Activated CD4-positive, alpha-beta T cell treated with anti-CD3 and anti-CD28 coated beads, Interleukin-2, amount 50 U/mL, for 24 hours (primary cell): ENCODE data around the gene DNAH1.
"Not testable (repeated sequence)": the region's sequence is repeated elsewhere in the genome, so short reads cannot be mapped to it uniquely, and the experiment has no call there.

Experiments
- DNase-seq, 2 donors: peaks; one replicate each; pipeline ENCODE4 v3.0.0-alpha.2; 2020; ENCODE audit warnings: low read depth in 1 of 2, low spot score in 1 of 2

DNAH1 gene

DNA sequence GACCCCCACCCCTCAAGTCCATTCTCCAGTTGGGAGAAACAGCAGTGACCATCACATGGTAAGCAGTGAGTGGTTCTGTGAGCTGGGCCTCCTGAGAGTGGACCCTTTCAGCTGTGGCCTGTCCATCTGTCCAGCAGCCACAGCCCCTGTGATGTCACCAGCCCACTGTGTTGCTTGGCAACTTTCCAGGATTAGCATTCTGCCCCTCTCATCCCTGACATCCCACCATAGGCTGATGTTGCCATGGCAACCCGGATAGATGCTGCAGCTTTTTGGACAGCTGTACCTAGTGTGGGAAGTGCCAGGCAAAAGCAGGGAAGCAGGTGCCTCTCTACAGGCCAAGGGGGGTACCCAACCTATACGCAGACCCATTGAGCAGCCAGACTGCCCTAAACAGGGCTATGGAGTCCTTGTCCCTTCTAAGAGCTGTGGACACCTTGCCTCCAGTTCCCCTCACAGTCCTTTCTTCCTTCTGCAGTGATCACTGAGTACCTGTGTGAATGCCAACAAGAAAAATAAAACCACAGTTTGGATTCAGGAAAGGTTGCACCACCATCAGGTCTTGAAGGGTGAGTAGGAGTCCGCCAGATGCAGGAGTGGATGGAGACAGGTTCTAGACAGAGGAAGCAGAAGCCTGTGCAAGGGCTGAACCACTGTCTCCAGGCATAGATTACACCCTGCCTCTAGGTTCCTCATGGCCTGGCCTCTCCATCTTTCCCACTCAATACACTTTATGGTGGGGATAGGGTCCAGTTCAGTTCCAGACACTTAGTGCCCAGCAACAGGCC lies at the start of gene DNAH1:
TSS of gene DNAH1 (plus strand) at position 343 of the 788 bp plus-strand sequence. CDS start 6,124 bp downstream, outside the sequence.
- no peak for DNase-seq

DNA sequence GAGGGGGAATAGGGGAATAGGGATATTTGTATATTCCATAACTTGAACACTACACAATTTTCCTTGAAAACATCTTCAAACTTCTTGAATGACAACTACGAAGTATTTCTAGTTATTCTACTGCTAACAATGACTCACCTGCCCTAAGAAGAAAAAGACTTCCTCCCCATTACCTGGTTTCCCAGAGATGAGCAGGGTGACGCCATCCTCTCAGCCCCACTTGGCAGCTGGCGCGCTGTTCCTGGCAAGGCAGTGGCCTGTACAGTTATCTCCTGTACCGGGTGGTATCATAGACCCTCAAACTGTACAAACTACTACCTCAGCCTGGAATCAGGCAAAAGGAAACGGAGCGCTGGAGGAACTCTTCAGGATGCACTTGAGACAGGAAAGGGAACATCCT lies 48.1 kb upstream of the DNAH1 start:
- DNase-seq, result no peak

DNA sequence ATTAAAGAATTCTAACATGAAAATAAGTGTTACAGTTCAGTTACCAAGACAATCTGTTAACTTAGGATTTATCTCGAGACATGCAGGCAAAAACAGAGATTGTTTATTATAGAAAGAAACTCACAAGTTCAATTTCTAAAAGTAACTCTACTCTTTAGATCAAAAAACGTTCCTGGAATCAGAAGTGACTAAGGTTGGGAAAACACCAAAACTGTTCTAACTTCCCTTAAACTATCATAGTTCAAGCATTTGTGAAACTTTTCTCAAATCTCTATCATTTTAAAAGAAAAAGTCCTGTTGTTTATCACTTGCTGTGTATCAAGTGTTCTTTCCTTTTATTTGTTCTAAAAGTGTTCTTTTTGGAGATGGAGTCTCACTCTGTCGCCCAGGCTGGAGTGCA lies 46.3 kb upstream of the DNAH1 start:
- DNase-seq, result no peak

DNA sequence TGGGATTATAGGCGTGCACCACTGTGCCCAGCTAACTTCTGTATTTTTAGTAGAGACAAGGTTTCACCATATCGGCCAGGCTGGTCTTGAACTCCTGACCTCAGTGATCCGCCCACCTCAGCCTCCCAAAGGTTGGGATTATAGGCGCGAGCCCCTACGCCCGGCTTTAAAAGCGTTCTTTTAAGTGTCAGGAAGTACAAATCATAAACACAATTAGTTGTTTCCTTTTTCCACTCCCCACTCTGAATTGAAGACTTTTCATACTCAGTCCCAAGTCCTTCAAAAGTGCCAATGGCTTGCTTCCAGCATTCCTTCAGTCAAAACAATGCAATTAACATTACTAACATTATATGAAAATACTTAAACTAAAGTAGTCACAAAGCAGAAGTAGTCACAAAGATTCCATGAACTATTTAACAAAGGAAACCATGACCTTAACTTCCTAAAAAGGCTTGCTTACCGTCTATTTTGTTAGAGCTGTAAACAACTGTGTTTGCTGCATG lies 45.8 kb upstream of the DNAH1 start:
- DNase-seq, result no peak

DNA sequence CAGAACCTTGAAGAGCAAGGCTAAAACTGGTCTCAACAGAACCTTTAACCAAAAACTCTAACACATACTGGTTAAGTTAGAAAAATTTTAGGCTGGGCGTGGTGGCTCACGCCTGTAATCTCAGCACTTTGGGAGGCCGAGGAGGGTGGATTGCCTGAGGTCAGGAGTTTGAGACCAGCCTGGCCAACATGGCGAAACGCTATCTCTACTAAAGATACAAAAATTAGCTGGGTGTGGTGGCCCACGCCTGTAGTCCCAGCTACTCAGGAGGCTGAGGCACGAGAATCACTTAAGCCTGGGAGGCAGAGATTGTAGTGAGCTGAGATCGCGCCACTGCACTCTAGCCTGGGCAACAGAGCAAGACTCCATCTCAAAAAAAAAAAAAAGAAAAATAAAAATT lies 43.9 kb upstream of the DNAH1 start:
- DNase-seq, result not testable (repeated sequence)

DNA sequence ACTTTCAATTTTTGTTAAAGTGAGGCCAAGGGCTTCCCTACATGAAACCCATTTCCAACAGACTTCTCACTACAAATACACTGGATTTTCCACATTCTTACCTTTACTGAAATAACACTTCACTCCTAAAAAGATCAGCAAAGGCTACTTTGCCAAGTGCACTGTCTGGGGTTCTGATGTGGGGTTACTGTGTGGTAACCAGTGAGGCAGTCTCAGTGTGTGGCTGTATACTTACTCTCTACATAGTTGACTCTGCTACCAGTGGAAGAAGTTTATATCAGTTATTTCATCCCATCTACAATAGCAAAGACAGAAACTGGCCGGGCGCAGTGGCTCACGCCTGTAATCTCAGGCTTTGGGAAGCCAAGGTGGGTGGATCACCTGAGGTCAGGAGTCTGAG lies 43.3 kb upstream of the DNAH1 start:
- DNase-seq, result no peak

DNA sequence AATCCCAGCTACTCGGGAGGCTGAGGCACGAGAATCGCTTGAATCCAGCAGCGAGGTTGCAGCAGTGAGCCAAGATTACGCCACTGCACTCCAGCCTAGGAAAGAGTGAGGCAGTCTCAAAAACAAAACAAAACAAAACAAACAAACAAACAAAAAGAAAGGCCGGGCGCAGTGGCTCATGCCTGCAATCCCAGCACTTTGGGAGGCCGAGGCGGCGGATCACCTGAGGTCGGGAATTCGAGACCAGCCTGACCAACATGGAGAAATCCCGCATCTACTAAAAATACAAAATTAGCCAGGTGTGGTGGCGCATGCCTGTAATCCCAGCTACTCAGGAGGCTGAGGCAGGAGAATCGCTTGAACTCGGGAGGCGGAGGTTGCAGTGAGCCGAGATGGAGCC lies 41.3 kb upstream of the DNAH1 start:
- not testable (repeated sequence) for DNase-seq

DNA sequence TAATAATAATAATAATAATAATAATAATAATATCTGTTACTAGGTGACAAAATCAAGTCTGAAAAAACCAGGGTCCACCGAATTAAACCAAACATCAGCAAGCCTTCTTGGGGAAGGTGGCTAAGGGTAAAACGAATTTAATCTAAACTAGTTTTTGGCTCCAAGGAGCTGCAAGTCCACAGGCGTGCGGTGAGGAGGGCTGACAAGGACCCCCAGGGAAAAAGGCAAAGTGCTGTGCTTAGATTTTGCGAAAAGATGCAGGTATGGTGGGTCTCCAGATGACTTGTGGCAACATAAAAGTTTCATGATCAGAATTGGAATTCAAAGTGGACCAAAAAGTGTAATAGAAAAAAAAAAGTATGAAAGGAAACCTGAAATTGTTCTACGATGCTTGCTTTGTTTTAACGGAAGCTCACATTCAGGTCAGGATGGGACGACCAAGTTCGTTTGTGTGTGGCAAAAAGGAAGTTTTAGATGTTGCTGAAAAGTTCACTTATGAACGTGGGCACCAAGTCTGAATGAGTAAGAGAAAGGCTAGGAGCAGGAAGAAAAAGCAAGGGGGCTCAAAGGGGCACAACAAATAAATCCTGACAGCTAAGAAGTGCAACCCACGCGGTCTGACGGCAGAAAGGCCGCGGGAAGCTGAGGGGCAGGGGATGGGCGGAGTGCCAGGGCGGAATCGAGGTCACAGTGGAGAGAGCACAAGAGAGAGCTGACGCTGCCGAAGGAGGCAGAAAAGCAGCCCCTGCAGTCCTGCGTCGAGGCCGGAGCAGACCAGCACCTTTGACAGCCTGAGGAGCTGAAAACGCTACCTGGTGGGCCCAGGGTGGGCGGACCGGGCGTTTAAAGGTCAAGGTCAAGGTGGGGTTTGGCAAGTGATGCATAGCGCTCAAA lies 38.8 kb upstream of the DNAH1 start:
- peak; percentile 59 to 68 for DNase-seq

DNA sequence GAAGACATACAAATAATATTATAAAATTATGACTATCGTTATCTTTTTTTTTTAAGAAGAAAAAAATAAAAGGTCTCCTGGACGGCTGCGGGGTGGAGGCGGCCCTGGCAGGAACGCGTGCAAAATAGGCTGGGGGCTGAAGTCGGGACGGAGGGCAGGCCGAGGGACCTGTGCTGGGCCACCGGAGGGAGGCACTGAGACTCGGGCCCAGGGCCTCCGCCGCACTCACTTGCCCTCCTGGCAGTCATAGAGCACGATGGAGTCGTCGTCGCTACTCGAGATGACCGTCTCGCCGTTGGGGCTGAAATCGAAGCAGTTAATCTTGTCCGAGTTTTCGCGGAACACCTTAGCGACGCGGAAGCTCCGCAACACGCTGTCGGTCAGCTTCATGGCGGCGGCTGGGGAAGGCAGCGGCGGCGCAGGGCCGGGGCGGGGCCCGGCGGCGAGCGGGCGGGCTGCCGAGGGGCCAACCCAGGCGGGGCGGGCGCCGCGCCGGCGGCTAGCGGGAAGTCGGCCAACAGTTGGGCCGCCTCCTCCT lies 38.1 kb upstream of the DNAH1 start:
- no peak for DNase-seq

DNA sequence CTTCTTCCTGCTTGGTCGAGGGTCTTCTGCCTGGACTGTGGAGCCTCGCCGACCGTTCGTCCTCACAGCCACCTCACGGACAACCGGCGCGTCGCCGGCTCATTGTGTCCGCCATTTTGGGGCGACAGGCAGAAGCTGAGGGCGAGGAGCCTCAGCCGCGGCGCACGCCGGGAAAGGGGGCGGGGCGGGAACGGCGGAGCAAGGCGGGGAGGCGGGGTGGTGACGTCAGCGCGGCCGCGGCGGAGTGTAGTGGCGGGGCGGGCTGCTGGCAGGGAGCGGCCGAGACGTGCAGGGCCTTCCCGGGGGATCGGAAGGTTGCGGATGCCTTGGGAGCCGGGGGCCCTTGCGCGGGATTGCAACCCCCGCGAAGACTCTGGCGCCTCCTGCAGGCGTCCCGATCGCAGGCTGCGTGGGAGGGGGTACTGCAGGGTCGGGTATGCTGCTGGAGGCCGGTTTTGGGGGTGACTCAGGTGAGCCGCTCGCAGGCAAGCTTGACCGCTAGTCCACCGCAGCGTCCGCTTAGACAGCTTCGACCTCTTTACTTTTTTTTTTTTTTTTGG lies 37.5 kb upstream of the DNAH1 start, which contains the start of gene WDR82:
TSS of gene WDR82 (minus strand) at position 140 of the 560 bp plus-strand sequence. CDS start 288 bp downstream, outside the sequence.
- DNase-seq, result peak; percentile 95 to 97

DNA sequence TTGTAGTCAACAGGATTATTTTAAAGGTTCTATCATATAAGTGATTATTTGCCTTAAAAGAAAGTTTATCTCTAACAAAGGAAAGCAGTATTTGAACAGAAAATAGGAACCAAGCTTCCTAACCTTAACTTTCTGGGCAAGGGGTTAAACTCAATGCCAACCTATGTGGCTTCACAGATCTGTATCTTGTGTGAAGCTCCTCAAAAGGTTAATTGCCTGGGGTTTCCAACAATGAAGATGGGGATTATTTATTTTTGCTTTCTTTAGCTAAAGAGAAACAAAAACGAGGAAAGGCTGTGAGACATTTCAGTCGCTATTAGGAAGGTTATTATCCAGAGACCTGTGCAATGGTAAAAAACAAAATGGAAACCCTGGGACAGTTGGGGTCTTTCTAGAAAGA lies 36.5 kb upstream of the DNAH1 start:
- DNase-seq, result no peak

DNA sequence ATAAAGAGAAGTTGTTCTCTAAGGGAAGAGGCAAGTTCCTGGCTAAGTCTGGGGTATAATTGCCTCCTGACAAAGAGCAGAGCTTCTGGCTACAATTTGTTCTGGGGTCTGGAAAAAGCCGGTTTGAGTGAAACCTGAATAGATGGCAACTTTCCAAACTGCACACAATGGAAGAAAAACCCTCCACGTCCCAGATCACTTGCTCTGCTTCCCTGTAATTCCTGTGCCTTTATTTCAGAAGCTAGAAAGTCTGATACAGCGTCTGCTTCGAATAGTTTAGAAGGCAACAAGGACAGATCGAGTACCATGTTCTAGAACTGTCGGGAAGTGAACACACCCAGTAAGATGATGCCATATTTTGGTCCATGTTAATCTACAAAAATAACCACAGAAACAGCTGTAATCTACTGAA lies 36.1 kb upstream of the DNAH1 start:
- DNase-seq, result no peak

DNA sequence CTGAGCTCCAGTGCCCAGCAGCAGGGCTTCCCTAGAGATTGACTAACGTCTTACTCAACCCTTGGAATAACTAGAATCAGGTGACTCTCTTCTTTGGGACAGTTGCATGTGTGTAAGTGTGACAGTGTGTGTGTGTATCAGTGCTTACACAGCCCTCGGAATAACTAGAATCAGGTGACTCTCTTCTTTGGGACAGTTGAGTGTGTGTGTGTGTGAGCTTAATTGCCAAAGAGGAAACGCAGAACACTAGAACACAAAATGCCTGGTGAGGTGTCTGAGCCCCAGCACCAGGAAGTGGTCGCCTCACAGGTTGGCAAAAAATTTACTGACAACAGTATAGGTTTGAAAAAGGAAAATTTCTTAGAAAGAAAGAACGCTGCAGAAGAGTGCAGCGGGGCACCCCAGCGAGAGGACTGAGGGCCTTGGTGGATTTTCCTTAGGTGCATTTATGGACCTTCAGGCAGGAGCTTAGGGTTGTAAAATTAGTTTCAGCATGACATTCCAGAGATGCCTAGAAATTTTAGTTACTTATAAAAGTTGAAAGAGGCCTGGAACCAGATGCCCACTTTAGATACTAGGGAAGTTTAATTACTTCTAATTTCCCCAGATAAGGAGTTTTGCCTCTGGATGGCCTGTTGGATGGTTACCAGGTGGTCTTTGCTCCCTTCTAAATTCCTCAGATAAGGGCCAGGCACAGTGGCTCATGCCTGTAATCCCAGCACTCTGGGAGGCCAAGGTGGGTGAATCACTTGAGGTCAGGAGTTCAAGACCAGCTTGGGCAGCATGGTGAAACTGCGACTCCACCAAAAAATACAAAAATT lies 33.9 kb upstream of the DNAH1 start:
- DNase-seq, result no peak

DNA sequence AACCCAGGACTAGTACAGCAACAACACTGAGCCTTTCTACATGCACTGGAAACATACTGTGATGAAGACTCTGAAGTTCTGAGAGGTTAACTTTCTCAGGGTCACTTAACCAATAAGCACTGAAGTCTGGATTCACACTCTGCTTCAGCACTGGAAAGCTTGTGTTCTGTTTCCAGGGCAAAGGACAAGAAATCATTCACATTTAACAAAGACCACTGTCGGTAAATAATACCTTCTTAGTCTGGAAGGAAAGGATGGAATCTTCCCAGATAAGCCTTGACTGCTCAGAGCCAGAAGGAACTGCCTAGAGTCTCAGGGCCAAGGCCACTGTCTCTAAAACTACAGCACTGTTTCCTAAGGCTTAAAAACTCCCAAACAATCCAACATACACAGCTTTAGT lies 32.8 kb upstream of the DNAH1 start:
- no peak for DNase-seq

DNA sequence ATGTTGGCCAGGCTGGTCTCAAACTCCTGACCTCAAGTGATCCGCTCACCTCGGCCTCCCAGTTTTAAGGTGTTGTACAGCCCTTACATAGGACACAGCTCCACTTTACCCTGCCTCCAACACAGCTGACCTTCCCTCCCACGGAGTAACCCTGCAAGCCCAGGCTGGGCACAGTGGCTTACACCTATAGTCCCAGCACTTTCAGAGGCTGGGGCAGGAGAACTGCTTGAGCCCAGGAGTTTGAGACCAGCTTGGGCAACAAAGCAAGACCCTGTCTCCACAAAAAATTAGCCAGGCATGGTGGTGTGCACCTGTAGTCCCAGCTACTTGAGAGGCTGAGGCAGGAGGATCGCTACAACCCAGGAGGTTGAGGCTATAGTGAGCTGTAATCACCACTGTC lies 32.1 kb upstream of the DNAH1 start:
- DNase-seq, result not testable (repeated sequence)

DNA sequence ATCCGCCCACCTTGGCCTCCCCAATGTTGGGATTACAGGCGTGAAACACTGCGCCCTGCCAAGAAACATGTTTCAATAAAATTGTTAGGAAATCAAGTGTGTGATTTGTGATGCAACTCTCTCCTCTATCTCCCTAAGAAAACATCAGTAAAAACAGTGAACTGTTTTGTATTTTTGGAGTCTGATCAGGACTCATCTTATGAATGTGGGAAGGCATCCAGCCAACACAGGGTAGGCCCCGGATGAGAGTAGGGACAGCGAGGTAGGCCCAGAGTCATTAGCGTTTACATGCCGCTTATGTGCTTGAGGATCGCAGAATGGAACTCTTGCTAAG lies 29.4 kb upstream of the DNAH1 start:
- no peak for DNase-seq

DNA sequence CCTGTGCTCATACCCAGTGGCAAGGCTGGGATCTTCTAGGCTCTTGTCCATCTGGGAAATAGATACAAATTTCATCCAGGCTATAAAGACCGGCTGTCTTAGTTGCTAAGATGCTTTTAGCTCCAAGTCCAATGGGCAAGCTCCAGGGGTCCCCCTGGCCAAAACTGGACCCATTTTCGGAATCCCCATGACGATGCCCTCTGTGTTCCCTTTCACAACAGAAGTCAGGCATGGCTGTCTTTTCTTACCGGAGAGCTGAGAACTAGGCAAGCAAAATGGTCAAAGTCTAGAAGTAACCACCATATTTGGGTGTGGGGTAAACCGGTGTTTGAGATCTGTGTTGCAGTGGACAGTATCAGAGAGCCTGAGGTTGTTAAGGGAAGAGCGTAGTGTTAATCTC lies 27.4 kb upstream of the DNAH1 start:
- no peak for DNase-seq

DNA sequence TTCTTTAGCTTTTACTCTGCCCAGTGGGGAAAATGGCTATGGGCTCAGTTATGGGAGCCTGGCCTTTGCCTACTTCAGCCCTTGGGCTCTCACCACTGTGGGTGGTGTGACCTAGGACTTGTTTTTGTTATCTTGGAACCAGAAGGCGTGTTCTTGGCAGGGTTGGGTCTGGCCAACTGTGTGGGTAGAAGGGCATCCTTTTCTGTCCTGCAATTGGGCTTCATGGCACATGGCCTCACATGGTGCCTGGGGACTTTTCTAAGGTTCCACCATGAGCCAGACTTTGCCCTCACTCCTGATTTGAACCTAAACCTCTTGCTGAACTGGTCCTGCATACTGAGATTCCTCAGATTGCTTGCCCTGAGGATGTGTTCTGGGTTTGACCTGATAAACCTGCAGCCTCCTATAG lies 26.8 kb upstream of the DNAH1 start:
- DNase-seq, result no peak

DNA sequence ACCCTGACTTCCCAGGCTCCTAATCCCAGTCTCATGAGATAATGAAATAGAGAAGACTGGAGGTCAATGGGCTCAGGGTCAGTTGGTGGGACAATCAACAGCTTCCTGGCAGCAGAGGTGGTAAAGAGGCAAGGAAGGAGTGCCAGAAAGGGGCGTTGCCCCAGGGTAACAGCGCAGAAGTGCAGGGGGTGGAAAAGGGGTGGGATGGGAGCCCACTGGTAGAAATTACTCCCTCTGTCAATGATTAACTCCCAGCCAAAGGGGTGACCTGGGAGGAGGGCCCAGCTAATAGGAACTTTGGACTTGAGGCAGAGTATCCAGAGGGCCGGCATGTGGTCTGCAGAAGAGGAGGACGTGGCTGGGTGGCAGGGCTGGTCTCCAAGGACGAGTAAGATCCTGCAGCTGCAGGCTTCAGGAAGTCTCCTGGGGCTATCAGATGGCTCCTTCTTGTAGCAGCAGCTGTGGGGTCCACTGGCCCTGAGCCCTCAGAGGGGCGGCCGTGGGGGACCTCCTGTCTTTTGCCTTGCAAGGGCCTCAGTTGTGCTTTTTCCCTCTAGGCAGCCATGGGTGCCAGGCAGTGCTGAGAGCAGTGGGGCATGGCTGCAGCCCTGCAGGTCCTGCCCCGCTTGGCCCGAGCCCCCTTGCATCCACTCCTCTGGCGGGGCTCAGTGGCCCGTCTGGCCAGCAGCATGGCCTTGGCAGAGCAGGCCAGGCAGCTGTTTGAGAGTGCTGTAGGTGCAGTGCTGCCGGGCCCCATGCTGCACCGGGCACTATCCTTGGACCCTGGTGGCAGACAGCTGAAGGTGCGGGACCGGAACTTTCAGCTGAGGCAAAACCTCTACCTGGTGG lies 26.1 kb upstream of the DNAH1 start:
- no peak for DNase-seq
